Mucosa of stomach (tissue), 1 donor: ENCODE measurements around the gene TGFBR3.

Experiments used
- H3K27me3 ChIP-seq: one replicate; pipeline ENCODE4 v1.7.0; 2013; ENCODE audit warnings: mild to moderate bottlenecking, low read length; ENCODE audit not compliant: control insufficient read depth, insufficient read depth
- H3K36me3 ChIP-seq: one replicate; pipeline ENCODE4 v1.7.0; 2013; ENCODE audit warnings: low read length; ENCODE audit not compliant: control insufficient read depth, insufficient read depth
- H3K4me1 ChIP-seq: one replicate; pipeline ENCODE4 v1.7.0; 2013; ENCODE audit warnings: mild to moderate bottlenecking, low read length; ENCODE audit not compliant: control insufficient read depth, insufficient read depth
- H3K4me3 ChIP-seq: one replicate; pipeline ENCODE4 v1.7.0; 2013; ENCODE audit warnings: low read length
- H3K9ac ChIP-seq: one replicate; pipeline ENCODE4 v1.7.0; 2013; ENCODE audit warnings: mild to moderate bottlenecking, low read length, moderate library complexity
- H3K9me3 ChIP-seq: one replicate; pipeline ENCODE4 v1.7.0; 2013; ENCODE audit warnings: mild to moderate bottlenecking, low read length, moderate library complexity; ENCODE audit not compliant: control insufficient read depth
- donor health status: Pancreatic carcinoma.

The TGFBR3 gene

DNA sequence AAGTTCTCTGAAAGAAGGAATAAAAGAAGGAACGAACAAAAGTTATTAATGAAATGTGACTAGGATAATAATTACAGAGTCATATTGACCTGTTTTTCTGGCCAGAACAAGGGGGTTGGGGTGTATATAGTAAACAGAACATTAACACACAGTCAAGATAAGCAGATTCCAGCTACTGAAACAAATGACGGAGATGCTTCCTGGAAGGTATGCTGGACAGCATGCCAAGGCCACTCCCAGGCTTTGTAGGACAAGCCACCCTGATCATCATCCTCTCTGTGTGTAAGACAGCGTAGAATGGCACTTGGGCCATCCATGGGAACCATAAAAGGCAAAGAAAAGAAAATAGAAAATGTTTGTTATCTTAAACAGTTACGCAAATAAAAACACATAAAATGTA is 120.7 kb downstream of the TGFBR3 start:
- Histone ChIP-seq H3K27me3 (no peaks in the 10 kb centered on the region), H3K4me1 (no peaks in the 10 kb centered on the region), H3K9ac (no peak overlapping the region), H3K4me3 (no peak overlapping the region), H3K9me3 (no peaks in the 10 kb centered on the region), H3K36me3 (no peaks in the 10 kb centered on the region)

DNA sequence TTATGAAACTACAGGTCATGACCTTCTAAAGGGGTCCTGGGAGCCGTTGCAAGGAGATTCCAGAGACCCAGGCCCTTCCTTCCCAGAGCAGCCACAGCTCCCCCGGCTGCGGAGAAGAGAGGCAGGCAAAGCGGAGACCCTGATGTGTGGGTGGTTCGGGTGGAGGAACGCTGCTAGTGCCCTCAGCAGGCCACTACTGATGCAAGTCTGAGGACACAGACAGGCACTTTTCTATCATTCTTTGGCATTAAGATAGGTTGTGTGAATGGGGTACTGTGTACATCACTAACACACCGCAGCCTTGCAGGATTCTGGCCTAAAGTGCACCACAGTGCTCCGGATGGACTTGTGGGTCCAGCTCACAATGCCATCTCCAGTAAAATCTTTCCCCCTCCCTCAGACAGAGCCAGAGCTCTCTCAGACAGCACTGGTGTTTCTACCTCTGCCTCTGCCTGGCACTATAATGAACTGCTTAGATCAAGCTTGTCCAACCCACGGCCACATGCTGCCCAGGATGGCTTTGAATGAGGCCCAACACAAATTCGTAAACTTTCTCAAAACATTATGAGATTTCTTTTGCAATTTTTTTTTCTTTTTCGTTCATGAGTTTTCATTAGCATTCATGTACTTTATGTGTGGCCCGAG is 121.4 kb downstream of the TGFBR3 start:
- Histone ChIP-seq H3K4me3 (no peak overlapping the region), H3K9ac (no peak overlapping the region), H3K4me1 (no peaks in the 10 kb centered on the region), H3K9me3 (no peaks in the 10 kb centered on the region), H3K27me3 (no peaks in the 10 kb centered on the region), H3K36me3 (no peaks in the 10 kb centered on the region)

DNA sequence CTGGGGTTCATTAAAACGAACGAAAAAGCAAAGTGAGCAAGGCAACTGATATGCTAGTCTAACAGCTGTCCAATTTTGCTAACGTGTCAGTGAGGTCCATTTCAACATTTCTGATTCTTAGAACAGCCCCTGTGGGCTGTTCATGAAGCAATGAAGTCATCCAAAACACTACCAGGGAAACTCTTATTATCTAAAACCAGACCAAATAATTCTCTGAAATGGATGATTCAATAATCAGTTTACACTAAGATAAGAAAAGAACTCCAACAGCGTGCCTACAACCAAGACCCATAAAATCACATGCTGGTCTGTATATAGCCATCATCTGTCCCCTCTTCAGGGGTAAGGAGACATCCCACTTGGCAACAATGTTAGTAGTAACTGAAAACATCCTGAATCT is 122.7 kb downstream of the TGFBR3 start:
- Histone ChIP-seq H3K4me1 (no peaks in the 10 kb centered on the region), H3K4me3 (no peak overlapping the region), H3K9ac (no peak overlapping the region), H3K9me3 (no peaks in the 10 kb centered on the region), H3K27me3 (no peaks in the 10 kb centered on the region), H3K36me3 (no peaks in the 10 kb centered on the region)

DNA sequence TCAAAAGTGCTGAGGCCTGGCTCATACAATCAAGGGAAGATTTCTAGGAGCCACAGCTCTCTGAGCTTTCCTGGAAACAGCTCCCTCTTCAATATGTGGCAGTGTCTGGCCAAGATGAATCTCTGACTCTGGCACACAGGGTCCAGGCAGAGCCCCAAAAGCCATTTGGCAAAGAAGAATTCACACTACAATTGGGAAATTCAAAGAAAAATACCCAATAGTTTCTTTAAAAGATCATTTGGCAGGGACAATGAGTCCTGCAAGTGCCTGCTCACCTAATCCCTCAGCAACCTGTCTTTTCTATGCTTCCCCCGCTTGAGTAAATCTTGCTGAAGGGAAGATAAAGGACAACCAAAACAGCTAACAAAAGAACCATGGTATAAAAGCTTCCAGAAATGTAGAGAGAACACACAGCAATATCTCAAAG is 124.6 kb downstream of the TGFBR3 start:
- no peak overlapping the region for H3K9ac ChIP-seq
- no peaks in the 10 kb centered on the region for H3K9me3 ChIP-seq
- no peaks in the 10 kb centered on the region for H3K4me1 ChIP-seq
- no peaks in the 10 kb centered on the region for H3K27me3 ChIP-seq
- H3K4me3 ChIP-seq: no peak overlapping the region
- H3K36me3 ChIP-seq: no peaks in the 10 kb centered on the region

DNA sequence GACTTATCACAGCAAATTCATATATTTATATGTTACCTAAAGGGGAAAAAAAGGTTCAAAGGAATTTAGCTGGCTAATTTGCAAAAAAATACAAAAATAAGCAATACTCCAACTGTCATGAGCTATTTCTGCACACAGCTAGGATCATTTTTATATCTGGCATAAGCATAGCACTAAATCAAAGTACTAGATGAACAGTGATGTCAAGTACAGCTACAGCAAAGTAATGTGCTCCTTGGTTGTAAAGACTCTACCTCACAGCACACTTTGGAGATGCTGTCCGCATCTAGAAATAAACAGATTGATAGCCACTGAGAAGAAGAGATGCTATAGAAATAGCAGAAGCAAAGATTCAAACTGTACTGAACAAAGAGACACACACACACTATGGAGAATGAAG is 125.4 kb downstream of the TGFBR3 start:
- no peak overlapping the region for H3K9ac ChIP-seq
- no peaks in the 10 kb centered on the region for H3K9me3 ChIP-seq
- no peaks in the 10 kb centered on the region for H3K27me3 ChIP-seq
- H3K4me1 ChIP-seq: no peaks in the 10 kb centered on the region
- H3K36me3 ChIP-seq: no peaks in the 10 kb centered on the region
- H3K4me3 ChIP-seq: no peak overlapping the region

DNA sequence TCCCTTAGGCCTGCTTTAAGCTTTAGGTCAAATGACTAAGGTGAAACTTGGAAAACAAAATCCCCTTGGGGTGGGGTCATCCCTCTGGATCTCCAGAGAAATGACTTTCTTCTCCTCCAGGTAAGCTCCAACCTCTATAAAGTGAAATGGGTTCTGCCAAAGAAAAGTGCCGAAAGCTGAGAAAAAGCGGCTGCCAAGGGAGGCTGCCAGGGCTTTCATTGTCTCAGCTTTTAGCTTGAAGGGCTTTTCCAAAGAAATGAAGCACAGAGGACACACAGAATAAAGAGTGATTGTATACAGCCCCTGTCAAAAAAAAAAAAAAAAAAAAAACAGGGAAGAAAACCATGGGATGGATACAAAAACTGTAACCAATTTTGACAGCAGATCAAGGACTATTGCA is 126.9 kb downstream of the TGFBR3 start:
- Histone ChIP-seq H3K9me3 (no peaks in the 10 kb centered on the region), H3K9ac (no peak overlapping the region), H3K27me3 (no peaks in the 10 kb centered on the region), H3K4me3 (no peak overlapping the region), H3K36me3 (no peaks in the 10 kb centered on the region), H3K4me1 (no peaks in the 10 kb centered on the region)

DNA sequence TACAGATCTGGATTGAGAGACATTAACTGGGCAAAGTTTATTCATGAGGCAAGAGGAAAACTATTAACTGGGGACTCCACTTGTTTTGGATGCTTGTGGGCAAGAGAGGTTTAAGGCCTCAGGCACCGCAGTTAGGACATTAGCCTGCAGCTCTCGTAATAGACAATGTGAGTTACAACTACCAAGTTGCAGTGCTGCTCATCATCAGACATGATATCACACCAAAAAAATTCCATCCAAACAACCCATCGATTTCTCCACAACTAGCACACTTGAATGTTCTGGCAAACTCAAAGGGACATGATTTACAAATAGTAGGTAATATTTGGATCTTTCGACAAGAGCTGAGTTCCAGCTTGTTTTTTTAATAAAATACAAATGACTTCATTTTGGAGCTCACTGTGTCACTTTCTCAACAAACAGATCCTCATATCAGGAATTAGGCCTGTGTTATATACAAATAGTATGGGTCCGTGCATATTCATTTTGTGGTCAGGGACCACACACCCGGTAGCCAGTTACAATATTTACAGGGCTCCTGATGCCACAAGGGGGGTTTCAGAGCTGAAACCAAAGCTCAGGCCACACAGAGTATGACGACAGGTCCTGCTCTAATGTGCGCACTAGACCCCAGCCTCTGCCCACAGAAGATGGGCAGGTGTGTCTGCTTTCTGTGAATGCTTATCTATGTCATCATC is 128.0 kb downstream of the TGFBR3 start:
- H3K9me3 ChIP-seq: no peaks in the 10 kb centered on the region
- no peak overlapping the region for H3K4me3 ChIP-seq
- no peaks in the 10 kb centered on the region for H3K36me3 ChIP-seq
- no peaks in the 10 kb centered on the region for H3K4me1 ChIP-seq
- H3K27me3 ChIP-seq: no peaks in the 10 kb centered on the region
- no peak overlapping the region for H3K9ac ChIP-seq

DNA sequence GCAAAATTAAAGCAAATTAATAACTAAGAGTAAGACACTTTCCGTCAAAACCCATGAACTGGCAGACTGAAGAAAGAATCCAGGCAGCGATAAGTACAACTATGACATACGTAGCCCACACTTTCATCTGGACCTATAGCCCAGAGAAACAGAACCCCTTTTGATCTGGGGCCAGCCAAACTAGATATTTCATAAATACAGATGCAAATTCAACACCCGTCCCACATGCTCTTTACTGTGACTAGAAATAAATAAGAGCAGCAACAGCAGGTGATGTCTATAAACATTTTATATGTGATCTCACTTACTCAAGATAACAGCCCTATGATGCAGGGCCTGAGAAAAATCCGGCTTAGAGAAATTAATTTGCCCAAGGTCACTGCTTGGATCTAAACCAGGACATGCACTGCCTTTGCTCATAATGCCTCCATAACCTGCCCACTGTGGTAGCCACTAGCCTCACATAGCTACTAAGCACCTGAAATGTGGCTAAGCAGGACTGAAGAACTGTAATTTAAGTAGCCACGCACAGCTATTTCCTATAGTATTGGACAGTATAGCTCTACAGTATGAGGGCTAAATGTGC is 130.2 kb downstream of the TGFBR3 start:
- Histone ChIP-seq H3K36me3 (no peaks in the 10 kb centered on the region), H3K9ac (no peak overlapping the region), H3K4me3 (no peak overlapping the region), H3K27me3 (no peaks in the 10 kb centered on the region), H3K9me3 (no peaks in the 10 kb centered on the region), H3K4me1 (no peaks in the 10 kb centered on the region)

DNA sequence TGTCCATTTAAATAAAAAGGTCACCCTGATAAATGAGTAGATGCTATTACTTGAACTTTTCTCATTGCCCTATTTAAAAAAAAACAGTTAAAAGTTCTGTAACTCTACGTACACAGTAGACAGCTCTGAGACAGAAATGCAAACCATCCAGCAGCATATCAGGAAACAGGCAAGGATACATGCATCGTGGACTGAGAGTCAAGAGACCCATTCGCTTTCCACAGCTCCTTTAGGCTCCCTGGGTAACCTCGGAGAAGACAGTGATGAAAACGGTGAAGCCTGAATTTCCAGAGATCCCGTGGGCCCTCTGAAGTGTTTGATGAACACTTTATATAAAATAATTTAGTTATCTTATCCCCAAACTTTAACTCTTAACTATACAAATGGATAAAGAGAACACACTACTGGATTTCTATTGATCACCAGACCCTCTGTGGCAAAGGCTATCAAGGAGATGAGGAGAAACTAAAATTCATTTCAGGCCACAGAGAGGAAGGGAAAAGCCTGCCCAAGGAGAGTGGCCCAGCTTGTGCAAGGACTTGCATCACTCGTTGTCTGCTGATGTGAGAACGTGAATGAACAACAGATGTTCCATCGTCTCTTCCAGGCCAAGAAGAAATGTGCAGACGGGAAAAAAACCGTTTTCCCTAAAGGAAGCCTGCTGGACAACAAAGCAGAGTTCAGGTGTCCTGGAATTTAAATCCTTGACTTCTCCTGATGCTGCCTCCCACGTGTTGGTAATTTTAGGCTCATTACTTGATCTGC is 131.0 kb downstream of the TGFBR3 start:
- Histone ChIP-seq H3K9me3 (no peaks in the 10 kb centered on the region), H3K9ac (no peak overlapping the region), H3K4me3 (no peak overlapping the region), H3K36me3 (no peaks in the 10 kb centered on the region), H3K27me3 (no peaks in the 10 kb centered on the region), H3K4me1 (no peaks in the 10 kb centered on the region)

DNA sequence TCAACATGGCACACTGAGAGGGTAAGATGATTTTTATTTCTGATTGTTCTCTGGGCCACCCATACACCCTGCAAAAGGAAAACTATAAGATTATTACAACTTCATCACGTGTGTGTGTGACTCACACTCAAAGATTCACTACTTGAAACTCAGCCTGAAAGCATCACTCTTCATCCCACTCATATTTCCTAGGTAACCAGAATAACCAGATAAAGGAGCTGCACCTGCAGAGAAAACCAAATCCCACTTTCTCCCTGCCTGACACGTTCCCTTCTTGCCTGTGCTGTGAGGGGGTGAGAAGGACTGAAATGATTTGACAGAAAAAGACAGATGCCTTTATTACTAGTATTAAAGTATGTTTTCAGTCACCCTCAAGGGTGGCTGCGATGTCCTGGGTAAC is 131.6 kb downstream of the TGFBR3 start:
- Histone ChIP-seq H3K9ac (no peak overlapping the region), H3K27me3 (no peaks in the 10 kb centered on the region), H3K4me1 (no peaks in the 10 kb centered on the region), H3K9me3 (no peaks in the 10 kb centered on the region), H3K4me3 (no peak overlapping the region), H3K36me3 (no peaks in the 10 kb centered on the region)

DNA sequence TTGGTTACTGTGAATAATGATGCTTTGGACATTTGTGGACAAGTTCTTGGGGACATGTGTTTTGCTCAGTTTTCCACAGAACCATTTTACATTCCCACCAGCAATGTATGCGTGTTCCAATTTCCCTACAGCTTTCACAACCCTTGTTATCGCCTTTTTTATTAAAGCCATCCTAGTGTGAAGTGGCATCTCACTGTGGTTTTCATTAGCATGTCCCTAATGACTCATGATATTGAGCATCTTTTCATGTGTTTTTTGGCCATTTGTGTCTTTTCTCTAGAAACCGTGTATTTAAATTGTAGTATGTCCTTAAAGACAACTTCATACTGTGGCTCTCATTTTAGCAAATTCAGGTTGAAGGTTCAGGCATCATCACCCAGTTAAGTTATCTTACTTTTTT is 132.1 kb downstream of the TGFBR3 start:
- Histone ChIP-seq H3K36me3 (no peaks in the 10 kb centered on the region), H3K4me1 (no peaks in the 10 kb centered on the region), H3K27me3 (no peaks in the 10 kb centered on the region), H3K9me3 (no peaks in the 10 kb centered on the region), H3K4me3 (no peak overlapping the region), H3K9ac (no peak overlapping the region)

DNA sequence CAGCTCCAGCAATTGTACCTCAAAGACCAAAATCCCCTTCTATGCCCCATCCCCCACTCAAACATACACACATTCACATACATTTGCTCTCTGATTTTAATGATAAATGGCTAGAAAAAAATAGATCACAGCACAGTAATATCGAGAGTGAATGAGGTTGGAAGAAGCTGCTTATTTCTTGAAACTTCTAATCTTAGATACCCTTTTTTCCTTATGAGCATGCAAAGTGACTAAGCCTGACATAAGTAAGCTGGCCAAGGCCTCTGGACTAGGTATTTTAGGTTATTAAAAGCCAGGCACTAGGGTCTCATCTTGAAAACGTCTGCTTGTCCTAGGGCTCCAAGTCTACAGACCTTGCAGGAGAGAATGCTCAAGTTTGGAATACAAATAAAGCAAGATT is 133.6 kb downstream of the TGFBR3 start:
- Histone ChIP-seq H3K36me3 (no peaks in the 10 kb centered on the region), H3K9me3 (no peaks in the 10 kb centered on the region), H3K9ac (no peak overlapping the region), H3K4me1 (no peaks in the 10 kb centered on the region), H3K27me3 (no peaks in the 10 kb centered on the region), H3K4me3 (no peak overlapping the region)
